ENCODE data around the gene MRPS9.

The MRPS9 gene

GRCh38 chr2:105037572-105038382, at the start of gene MRPS9:
MRPS9 (plus strand) TSS chr2:105038069; CDS start chr2:105038093, 24 bp downstream.
- DNase-seq (ENCODE audit: low read depth in 2 of 2), result peak; percentile 89

GRCh38 chr2:105005181-105005951, 32.5 kb upstream of the MRPS9 start:
- no peak for DNase-seq (ENCODE audit: low read depth in 2 of 2)

- no peak for DNase-seq (ENCODE audit: low read depth in 2 of 2)
Observed at GRCh38 chr2:105007367-105007766, 30.5 kb upstream of the MRPS9 start.

GRCh38 chr2:105032476-105032875, 5.4 kb upstream of the MRPS9 start:
- DNase-seq (ENCODE audit: low read depth in 2 of 2), result no peak

- no peak for DNase-seq (ENCODE audit: low read depth in 2 of 2)
Observed at GRCh38 chr2:105034170-105034569, 3.7 kb upstream of the MRPS9 start.

GRCh38 chr2:105038383-105039061, 653 bp downstream of the MRPS9 start:
- no peak for DNase-seq (ENCODE audit: low read depth in 2 of 2)

- DNase-seq (ENCODE audit: low read depth in 2 of 2), result no peak
Observed at GRCh38 chr2:105039559-105039958, 1.7 kb downstream of the MRPS9 start.

GRCh38 chr2:105042189-105042588, 4.3 kb downstream of the MRPS9 start:
- DNase-seq (ENCODE audit: low read depth in 2 of 2), result no peak

GRCh38 chr2:105052773-105053172, 14.9 kb downstream of the MRPS9 start:
- no peak for DNase-seq (ENCODE audit: low read depth in 2 of 2)

- DNase-seq (ENCODE audit: low read depth in 2 of 2), result no peak
Observed at GRCh38 chr2:105055613-105056012, 17.7 kb downstream of the MRPS9 start.

GRCh38 chr2:105056245-105056644, 18.4 kb downstream of the MRPS9 start:
- no peak for DNase-seq (ENCODE audit: low read depth in 2 of 2)

- no peak for DNase-seq (ENCODE audit: low read depth in 2 of 2)
Observed at GRCh38 chr2:105057005-105057404, 19.1 kb downstream of the MRPS9 start.

GRCh38 chr2:105061560-105061959, 23.7 kb downstream of the MRPS9 start:
- no peak for DNase-seq (ENCODE audit: low read depth in 2 of 2)

GRCh38 chr2:105062158-105062557, 24.3 kb downstream of the MRPS9 start:
- DNase-seq (ENCODE audit: low read depth in 2 of 2), result no peak

- no peak for DNase-seq (ENCODE audit: low read depth in 2 of 2)
Observed at GRCh38 chr2:105068387-105068786, 30.5 kb downstream of the MRPS9 start.

- DNase-seq (ENCODE audit: low read depth in 2 of 2), result no peak
Observed at GRCh38 chr2:105068875-105069274, 31.0 kb downstream of the MRPS9 start.

- no peak for DNase-seq (ENCODE audit: low read depth in 2 of 2)
Observed at GRCh38 chr2:105070010-105070865, 32.4 kb downstream of the MRPS9 start.

- DNase-seq (ENCODE audit: low read depth in 2 of 2), result no peak
Observed at GRCh38 chr2:105071379-105071778, 33.5 kb downstream of the MRPS9 start.

GRCh38 chr2:105072039-105072438, 34.2 kb downstream of the MRPS9 start:
- DNase-seq (ENCODE audit: low read depth in 2 of 2), result no peak

- DNase-seq (ENCODE audit: low read depth in 2 of 2), result no peak
Observed at GRCh38 chr2:105073591-105073990, 35.7 kb downstream of the MRPS9 start.

GRCh38 chr2:105076121-105076520, 38.3 kb downstream of the MRPS9 start:
- no peak for DNase-seq (ENCODE audit: low read depth in 2 of 2)
